Vagina (tissue), 2 donors: ENCODE data around the gene AQP9. TPM values are rescaled to one million over a fixed set of nuclear protein-coding genes. Genes with fewer than 3 reads are reported as not detected.

ENCODE experiments used
- DNase-seq, 2 donors: peaks; one replicate each; pipeline ENCODE4 v3.0.0-alpha.2; 2017; ENCODE audit errors: extremely low spot score in 2 of 2
- H3K27ac ChIP-seq: fragments of 200-600 bp; sonication (generic); one replicate; pipeline ENCODE4 v1.5.1; 2019
- H3K27me3 ChIP-seq: fragments of 200-600 bp; sonication (generic); one replicate; pipeline ENCODE4 v1.5.1; 2019
- H3K36me3 ChIP-seq, 2 donors: fragments of 200-600 bp; sonication (generic); one replicate each; pipeline ENCODE4 v1.5.1; 2017 to 2019
- H3K4me1 ChIP-seq: fragments of 200-600 bp; sonication (generic); one replicate; pipeline ENCODE4 v1.5.1; 2019
- H3K4me3 ChIP-seq, 2 donors: fragments of 200-600 bp; sonication (generic); 1 replicate in 1 of 2; 2 replicates in 1 of 2; pipeline ENCODE4 v1.5.1; 2016 to 2019
- H3K9me3 ChIP-seq: fragments of 200-600 bp; sonication (generic); one replicate; pipeline ENCODE4 v1.5.1; 2019
- CTCF ChIP-seq, 3 experiments: fragments of 450-650 bp in 2 of 3; fragments of 200-600 bp in 1 of 3; sonication (generic) in 1 of 3; IDR thresholded peaks; one replicate each; pipeline ENCODE4 v1.5.1; 2017 to 2019; ENCODE audit warnings: antibody characterized with exemption in 3 of 3, mild to moderate bottlenecking in 2 of 3, moderate library complexity in 2 of 3
- POLR2A ChIP-seq, 2 donors: fragments of 450-650 bp; IDR thresholded peaks; one replicate each; pipeline ENCODE4 v1.6.1; 2017; ENCODE audit warnings: antibody characterized with exemption in 2 of 2, mild to moderate bottlenecking in 2 of 2, moderate library complexity in 2 of 2
- POLR2AphosphoS5 ChIP-seq, 2 donors: sonication (generic); formaldehyde crosslinking; IDR thresholded peaks; one replicate each; pipeline ENCODE4 v1.9.0; 2017; ENCODE audit warnings: antibody characterized with exemption in 2 of 2, mild to moderate bottlenecking in 2 of 2, low read depth in 1 of 2; ENCODE audit not compliant: insufficient read depth in 1 of 2
- intact Hi-C: fragments of 100-400 bp; cut with DNase I; formaldehyde crosslinking; loops from one replicate; pipeline ENCODE4 v1.15.1; 2023
- total RNA-seq: library from RNA; depleted of rRNA; stranded (reverse); fragments of >200 nt; gene quantifications from one replicate; pipeline ENCODE4 v1.2.3, GENCODE V29; 2016

Gene AQP9
- total RNA-seq, 1 donor from 2014 or later = 1.5 TPM

GRCh38 chr15:58137686-58138085, 495 bp upstream of the AQP9 start:
- intact Hi-C loops = no loop called here
- no peak for TF ChIP-seq POLR2AphosphoS5 (IDR thresholded peaks at IDR 0.05; ENCODE audit: insufficient read depth in 1 of 2, low read depth in 1 of 2)
- no peak for TF ChIP-seq POLR2A (IDR thresholded peaks at IDR 0.05)
- TF ChIP-seq CTCF (IDR thresholded peaks at IDR 0.05) = no peak
- no peaks in the 10 kb centered on the region for H3K36me3 ChIP-seq
- no peak overlapping the region for H3K4me3 ChIP-seq
- no peaks in the 10 kb centered on the region for H3K4me1 ChIP-seq
- no peak overlapping the region for H3K27ac ChIP-seq
- H3K9me3 ChIP-seq = no peaks in the 10 kb centered on the region
- no peak for DNase-seq
- H3K27me3 ChIP-seq = no peaks in the 10 kb centered on the region

DNA sequence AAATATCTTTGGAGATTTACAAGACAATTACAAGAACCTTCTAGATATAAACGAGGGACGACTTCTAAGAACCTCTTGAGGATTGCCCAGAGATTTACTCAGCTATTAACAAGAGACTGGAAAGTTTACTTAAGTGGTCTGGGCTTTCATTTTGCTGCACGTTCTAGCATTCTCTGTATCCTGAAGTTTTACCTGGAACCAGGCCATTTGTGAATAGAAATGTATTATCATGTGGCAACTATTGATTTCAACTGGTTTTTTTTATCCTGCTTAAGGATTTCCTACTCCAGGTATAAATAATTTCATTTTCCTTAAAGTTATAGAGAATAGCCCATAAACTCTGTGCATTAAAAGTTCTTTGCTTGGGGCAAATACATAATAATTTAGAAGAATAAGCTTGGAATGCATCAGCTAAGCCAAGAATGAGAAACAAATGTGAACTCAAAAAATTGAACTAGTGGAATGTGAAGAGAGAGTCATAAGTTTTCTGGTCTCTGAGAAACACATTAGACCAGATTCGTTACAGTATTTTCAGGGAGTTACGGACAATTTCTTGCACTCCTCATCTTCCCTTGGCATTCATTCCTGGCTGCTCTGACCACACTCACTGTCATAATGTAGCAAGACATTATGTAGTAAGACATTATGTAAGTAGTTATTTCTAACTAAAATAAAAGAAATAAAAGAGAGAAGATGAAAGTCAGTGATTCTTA, 1.3 kb downstream of the AQP9 start:
- no peaks in the 10 kb centered on the region for H3K9me3 ChIP-seq
- TF ChIP-seq POLR2A (IDR thresholded peaks at IDR 0.05) (no peak), CTCF (IDR thresholded peaks at IDR 0.05) (no peak), POLR2AphosphoS5 (IDR thresholded peaks at IDR 0.05; ENCODE audit: insufficient read depth in 1 of 2, low read depth in 1 of 2) (no peak)
- no peaks in the 10 kb centered on the region for H3K4me1 ChIP-seq
- H3K36me3 ChIP-seq = no peaks in the 10 kb centered on the region
- DNase-seq = no peak
- intact Hi-C loops = no loop called here
- H3K4me3 ChIP-seq = no peak overlapping the region
- H3K27ac ChIP-seq = no peak overlapping the region
- no peaks in the 10 kb centered on the region for H3K27me3 ChIP-seq

DNA sequence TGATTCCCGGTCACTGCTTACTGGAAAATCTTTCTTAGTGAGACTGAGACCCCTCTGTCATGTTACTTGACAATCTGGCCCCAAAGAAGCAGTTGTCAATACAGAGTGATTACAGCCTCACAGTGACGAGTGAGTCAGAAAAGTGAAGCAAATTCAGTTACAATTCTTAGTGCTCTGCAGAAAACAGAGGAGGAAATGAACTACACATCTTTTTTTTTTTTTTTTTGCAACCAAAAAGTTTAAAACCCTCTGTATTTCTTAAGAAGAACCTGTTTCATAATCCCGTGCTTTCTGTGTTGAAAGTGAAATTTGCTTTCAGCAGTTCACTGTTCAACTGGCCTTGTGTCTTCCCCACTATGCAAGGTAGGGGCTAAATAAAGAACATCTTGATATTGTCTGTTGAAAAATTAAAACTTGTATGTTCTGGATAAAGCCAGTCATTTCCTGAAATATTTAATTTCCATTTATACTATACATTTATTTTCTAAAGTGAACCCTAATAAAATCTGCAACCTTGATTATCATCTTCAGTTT, 1.9 kb downstream of the AQP9 start:
- no peak for DNase-seq
- Histone ChIP-seq H3K27ac (no peak overlapping the region), H3K9me3 (no peaks in the 10 kb centered on the region), H3K36me3 (no peaks in the 10 kb centered on the region), H3K27me3 (no peaks in the 10 kb centered on the region), H3K4me3 (no peak overlapping the region), H3K4me1 (no peaks in the 10 kb centered on the region)
- intact Hi-C loops = no loop called here
- TF ChIP-seq CTCF (IDR thresholded peaks at IDR 0.05) (no peak), POLR2A (IDR thresholded peaks at IDR 0.05) (no peak), POLR2AphosphoS5 (IDR thresholded peaks at IDR 0.05; ENCODE audit: insufficient read depth in 1 of 2, low read depth in 1 of 2) (no peak)

- Histone ChIP-seq H3K9me3 (no peaks in the 10 kb centered on the region), H3K4me1 (no peaks in the 10 kb centered on the region), H3K27ac (no peak overlapping the region), H3K27me3 (no peaks in the 10 kb centered on the region), H3K4me3 (no peak overlapping the region), H3K36me3 (no peaks in the 10 kb centered on the region)
- intact Hi-C loops = no loop called here
- TF ChIP-seq CTCF (IDR thresholded peaks at IDR 0.05) = no peak
- TF ChIP-seq POLR2AphosphoS5 (IDR thresholded peaks at IDR 0.05; ENCODE audit: insufficient read depth in 1 of 2, low read depth in 1 of 2) = no peak
- TF ChIP-seq POLR2A (IDR thresholded peaks at IDR 0.05) = no peak
- no peak for DNase-seq
These were observed 3.7 kb downstream of the AQP9 start for GRCh38 chr15:58141894-58142293.

DNA sequence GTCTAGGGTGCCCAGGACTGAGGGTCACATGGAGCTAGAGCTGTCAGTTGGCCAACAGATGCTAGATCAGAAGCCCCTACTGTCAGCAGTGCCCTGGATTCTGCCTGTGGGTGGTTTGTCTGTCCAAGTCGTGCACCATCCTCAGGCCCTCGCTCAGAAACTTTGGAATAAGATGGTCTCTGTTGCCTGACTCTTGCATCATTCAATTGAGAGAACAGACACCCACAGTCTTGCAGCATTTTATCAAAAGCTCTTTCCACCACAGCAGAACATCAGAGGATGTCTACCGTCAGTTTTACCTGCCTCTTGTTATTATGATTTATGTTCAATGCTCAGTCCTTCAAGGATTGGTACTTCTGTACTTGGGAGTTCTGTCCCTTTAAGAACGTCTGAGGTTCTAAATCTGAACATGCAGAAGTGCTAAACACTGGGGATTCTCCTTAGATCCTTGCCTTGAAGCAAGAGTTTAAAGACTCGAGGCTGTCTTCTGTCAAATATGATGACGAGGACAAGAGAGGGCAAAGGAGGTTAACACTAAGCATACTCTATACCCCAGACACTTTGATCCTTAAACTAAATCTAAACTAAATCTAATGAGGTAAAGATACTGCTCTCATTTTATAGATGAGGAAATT, 4.8 kb downstream of the AQP9 start:
- Histone ChIP-seq H3K36me3 (no peaks in the 10 kb centered on the region), H3K27ac (no peak overlapping the region), H3K4me1 (no peaks in the 10 kb centered on the region), H3K27me3 (no peaks in the 10 kb centered on the region), H3K9me3 (no peaks in the 10 kb centered on the region), H3K4me3 (no peak overlapping the region)
- intact Hi-C loops = no loop called here
- TF ChIP-seq POLR2A (IDR thresholded peaks at IDR 0.05) (no peak), CTCF (IDR thresholded peaks at IDR 0.05) (no peak), POLR2AphosphoS5 (IDR thresholded peaks at IDR 0.05; ENCODE audit: insufficient read depth in 1 of 2, low read depth in 1 of 2) (no peak)
- DNase-seq = no peak
